ENCODE results near the gene IQSEC2.

IQSEC2 gene

DNA sequence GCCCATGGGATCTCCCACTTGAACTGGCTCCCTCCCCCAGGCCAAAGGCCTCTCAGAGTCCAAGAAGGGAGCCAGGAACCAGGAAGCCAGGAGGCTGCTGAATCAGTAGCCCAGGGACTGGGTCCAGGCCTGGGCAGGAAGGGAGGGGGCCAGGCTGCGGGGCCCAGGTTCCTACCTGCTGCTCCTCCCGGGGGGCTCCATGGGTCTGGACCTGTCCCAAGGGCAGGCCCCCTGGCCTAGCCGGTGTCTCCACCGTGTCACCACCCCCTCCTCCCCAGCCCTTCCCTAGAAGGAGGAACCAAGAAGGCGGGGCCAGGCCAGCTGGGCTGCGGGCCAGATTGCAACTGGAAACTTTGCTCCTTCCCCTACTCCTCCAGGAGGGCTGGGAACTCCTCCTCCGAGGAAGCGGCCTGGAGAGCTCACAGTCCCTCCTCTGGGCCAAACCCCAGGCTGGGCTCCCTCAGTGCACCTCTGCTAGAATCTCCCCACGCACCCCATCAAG, at the start of gene IQSEC2:
Gene IQSEC2 (minus strand): TSS at position 264 of the 502 bp plus-strand sequence.
- no peak for DNase-seq (ENCODE audit: low read depth)

- DNase-seq (ENCODE audit: low read depth) = no peak
Measured at GRCh38 chrX:53330331-53330730, 48.9 kb upstream of the IQSEC2 start.

- no peak for DNase-seq (ENCODE audit: low read depth)
Measured at GRCh38 chrX:53324803-53325202, 43.4 kb upstream of the IQSEC2 start.

GRCh38 chrX:53324085-53324484, 42.7 kb upstream of the IQSEC2 start:
- no peak for DNase-seq (ENCODE audit: low read depth)

DNA sequence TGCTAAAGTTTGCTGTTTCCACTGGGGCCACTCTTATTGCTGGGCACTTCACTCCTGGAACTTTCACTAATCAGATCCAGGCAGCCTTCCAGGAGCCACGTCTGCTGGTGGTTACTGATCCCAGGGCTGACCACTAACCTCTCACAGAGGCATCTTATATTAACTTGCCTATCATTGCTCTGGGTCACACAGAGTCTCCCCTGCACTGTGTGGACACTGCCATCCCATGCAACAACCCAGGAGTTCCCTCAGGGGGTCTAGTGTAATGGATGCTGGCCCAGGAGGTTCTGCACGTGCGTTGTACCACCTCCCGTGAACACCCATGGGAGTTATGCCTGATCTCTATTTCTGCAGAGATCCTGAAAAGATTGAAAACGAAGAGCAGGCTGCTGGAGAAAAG, 41.8 kb upstream of the IQSEC2 start:
- DNase-seq (ENCODE audit: low read depth) = no peak

- no peak for DNase-seq (ENCODE audit: low read depth)
Measured at GRCh38 chrX:53321943-53322497, 40.6 kb upstream of the IQSEC2 start.

DNA sequence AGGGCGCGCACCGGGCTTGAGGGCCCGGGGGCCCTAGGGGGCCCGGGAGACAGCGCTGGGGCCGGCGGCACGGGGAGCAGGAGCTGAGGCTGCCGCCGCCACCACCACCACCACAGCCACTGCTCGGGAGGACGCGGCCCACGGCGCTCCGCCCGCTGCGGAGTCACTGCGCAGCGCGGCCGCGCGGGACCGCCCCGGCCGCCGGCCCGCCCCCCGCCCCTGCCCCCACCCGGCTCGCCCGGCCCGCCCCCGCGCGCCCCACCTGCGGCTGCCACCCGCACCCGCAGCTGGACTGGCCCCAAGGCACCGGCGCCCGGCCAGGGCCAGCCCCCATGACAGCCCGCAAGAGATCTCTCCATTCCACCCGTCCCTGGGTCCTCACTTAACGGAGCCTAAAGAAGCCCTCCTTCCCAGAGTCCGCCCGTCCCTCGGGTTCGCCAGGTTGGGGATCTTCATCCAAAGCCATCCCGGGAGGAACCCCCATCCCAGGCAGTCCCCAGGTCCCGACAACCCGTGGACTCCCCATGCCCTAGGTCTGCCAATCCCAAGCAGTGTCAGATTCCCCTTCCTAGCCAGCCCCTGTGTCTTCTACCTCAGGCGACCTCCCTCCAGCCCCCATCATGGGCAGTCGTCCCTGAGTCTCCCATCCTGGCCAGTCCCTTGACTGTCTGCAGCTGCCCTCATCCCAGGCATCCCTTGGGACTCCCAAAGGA, 40.0 kb upstream of the IQSEC2 start:
- no peak for DNase-seq (ENCODE audit: low read depth)

DNA sequence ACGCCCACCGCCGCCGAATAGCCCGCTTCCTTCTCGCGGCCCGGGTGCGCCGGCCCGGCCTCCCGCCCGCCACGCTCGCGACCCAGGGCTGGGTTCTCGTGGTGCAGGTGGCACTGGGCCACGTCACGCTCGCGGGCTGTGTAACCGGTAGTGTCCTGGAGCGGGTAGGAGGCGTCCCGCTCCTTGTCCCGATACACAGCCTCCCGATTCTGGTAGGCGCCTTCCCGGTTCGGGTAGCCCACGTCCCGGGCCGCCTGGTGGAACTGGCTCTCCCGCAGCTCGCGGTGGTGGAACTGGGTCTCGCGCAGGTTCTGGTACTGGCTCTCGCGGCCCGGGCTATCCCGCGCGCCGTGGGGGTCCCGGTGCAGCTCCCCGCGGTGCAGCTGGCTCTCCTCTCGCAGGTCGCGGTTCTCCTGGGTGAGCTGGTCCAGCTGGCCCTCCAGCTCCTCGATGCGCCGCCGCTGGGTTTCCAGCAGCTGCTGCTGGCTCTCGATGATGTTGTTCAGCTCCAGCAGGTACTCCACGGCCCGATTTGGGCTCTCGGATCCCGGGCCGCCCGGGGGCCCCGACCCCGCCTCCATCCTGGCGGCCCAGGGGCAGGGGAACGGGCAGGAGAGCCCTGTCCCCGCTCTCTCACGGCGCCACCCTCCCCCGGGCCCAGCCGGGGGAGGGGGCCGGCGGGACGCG, 39.3 kb upstream of the IQSEC2 start:
- no peak for DNase-seq (ENCODE audit: low read depth)

- DNase-seq (ENCODE audit: low read depth) = no peak
Measured at GRCh38 chrX:53319614-53320542, 38.5 kb upstream of the IQSEC2 start.

GRCh38 chrX:53318766-53319353, 37.5 kb upstream of the IQSEC2 start:
- no peak for DNase-seq (ENCODE audit: low read depth)

- DNase-seq (ENCODE audit: low read depth) = peak; percentile 36
Measured at GRCh38 chrX:53317365-53318069, 36.1 kb upstream of the IQSEC2 start.

GRCh38 chrX:53316860-53317237, 35.5 kb upstream of the IQSEC2 start:
- no peak for DNase-seq (ENCODE audit: low read depth)

- no peak for DNase-seq (ENCODE audit: low read depth)
Measured at GRCh38 chrX:53316111-53316859, 34.9 kb upstream of the IQSEC2 start.

DNA sequence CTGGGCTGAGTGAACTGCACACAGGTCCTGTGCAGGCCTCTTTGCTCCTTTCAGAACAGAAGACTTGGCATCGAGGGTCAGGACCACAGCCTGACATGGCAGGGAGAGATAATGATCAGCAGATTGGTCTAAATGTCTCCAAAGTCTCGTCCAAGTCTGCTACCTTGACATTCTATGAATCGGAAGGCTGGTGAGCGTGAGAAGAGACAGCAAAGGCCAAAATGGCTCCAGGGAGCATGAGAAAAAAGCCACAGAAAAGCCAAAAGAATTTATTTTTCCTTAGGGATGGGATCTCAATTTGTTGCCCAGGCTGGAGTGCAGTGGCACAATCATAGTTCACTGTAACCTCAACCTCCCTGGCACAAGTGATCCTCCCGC, 32.3 kb upstream of the IQSEC2 start:
- DNase-seq (ENCODE audit: low read depth) = no peak

GRCh38 chrX:53312946-53313727, 31.8 kb upstream of the IQSEC2 start:
- no peak for DNase-seq (ENCODE audit: low read depth)

DNA sequence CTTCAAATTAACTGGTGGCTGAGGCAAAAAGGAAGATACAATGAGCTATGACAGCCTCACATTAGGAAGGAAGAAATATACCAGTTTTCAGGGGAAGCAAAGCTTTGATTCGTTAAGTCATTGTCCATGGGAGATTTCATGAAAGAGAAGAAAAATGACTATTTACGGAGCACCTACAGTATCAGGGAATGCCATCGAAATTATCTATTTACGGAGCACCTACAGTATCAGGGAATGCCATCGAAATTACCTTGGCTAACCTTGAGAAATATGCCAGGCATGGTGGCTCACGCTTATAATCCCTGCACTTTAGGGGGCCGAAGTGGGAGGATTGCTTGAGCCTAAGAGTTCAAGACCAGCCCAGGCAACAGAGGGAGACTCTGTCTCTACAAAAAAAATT, 28.5 kb upstream of the IQSEC2 start:
- DNase-seq (ENCODE audit: low read depth) = no peak

- no peak for DNase-seq (ENCODE audit: low read depth)
Measured at GRCh38 chrX:53308836-53309235, 27.5 kb upstream of the IQSEC2 start.

DNA sequence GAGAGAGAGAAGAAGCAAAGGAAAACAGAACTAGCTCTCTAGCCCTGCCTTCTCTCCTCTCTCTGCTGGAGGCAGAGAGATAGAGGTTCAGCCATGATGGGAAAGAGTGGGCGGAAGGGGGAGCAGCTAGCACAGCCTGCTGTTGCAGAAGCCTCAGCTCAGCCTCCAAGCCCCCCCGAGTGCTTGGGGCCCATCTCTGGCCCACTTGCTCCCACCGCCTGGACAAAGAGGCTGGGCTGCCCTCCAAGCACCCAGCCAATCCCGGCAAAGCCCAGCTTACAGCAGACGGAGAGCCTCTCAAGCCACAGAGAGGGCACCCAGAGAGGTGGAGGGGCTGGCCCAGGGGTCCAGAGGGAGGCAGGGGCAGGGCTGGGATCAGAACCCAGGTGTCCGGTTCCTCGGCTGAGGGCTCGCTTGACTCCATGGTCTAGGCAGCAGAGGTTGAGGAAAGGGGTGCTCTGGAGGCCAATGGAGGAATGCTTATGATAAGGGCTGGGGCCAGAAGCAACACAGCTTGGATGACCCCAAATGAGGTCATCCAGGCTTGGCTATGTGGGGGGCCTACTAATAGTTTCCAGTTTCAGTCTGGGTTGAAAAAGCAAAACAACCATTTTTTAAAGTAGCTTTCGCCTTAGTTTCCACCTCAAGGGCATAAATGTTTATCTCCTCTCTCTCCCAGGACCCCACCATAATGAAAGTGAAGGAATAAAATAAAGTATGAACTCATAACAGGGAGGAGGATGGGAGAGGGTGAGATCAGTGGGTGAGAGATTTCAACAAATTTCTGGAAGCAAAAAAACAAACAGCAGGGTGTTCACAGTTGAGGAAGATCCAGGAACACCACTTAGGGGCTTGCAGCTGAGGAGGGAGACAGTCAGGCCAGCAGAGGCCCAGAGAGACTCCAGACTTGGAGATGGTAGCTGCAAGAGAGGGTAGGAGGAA, 24.9 kb upstream of the IQSEC2 start:
- DNase-seq (ENCODE audit: low read depth) = no peak
